ENCODE data around the gene SIX3.

SIX3 gene

GRCh38 chr2:44931198-44931780, 10.2 kb upstream of the SIX3 start:
- no peak for DNase-seq (ENCODE audit: low read depth in 1 of 2, low spot score in 1 of 2)
- Histone ChIP-seq H3K4me3 (replicated peaks; ENCODE audit: insufficient read depth, low read length) (no peak overlapping the region), H3K27me3 (ENCODE audit: insufficient read depth, poor library complexity, severe bottlenecking) (peaks cover 82% of the 10 kb centered on the region), H3K27ac (replicated peaks) (no peak overlapping the region)
- no peak for TF ChIP-seq SPI1 (IDR thresholded peaks at IDR 0.05; ENCODE audit: borderline replicate concordance, low read depth)

- H3K27me3 ChIP-seq (ENCODE audit: insufficient read depth, poor library complexity, severe bottlenecking) = peaks cover 85% of the 10 kb centered on the region
- no peak overlapping the region for H3K4me3 ChIP-seq (replicated peaks; ENCODE audit: insufficient read depth, low read length)
- no peak overlapping the region for H3K27ac ChIP-seq (replicated peaks)
- TF ChIP-seq POLR2AphosphoS5 (IDR thresholded peaks at IDR 0.05; ENCODE audit: low read depth) = no peak
- TF ChIP-seq SPI1 (IDR thresholded peaks at IDR 0.05; ENCODE audit: borderline replicate concordance, low read depth) = no peak
- no peak for TF ChIP-seq CTCF (IDR thresholded peaks at IDR 0.05; ENCODE audit: insufficient read depth, low read length)
- TF ChIP-seq, protein P1, sequence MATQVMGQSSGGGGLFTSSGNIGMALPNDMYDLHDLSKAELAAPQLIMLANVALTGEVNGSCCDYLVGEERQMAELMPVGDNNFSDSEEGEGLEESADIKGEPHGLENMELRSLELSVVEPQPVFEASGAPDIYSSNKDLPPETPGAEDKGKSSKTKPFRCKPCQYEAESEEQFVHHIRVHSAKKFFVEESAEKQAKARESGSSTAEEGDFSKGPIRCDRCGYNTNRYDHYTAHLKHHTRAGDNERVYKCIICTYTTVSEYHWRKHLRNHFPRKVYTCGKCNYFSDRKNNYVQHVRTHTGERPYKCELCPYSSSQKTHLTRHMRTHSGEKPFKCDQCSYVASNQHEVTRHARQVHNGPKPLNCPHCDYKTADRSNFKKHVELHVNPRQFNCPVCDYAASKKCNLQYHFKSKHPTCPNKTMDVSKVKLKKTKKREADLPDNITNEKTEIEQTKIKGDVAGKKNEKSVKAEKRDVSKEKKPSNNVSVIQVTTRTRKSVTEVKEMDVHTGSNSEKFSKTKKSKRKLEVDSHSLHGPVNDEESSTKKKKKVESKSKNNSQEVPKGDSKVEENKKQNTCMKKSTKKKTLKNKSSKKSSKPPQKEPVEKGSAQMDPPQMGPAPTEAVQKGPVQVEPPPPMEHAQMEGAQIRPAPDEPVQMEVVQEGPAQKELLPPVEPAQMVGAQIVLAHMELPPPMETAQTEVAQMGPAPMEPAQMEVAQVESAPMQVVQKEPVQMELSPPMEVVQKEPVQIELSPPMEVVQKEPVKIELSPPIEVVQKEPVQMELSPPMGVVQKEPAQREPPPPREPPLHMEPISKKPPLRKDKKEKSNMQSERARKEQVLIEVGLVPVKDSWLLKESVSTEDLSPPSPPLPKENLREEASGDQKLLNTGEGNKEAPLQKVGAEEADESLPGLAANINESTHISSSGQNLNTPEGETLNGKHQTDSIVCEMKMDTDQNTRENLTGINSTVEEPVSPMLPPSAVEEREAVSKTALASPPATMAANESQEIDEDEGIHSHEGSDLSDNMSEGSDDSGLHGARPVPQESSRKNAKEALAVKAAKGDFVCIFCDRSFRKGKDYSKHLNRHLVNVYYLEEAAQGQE (IDR thresholded peaks at IDR 0.05; ENCODE audit: insufficient replicate concordance, low read depth) = no peak
- TF ChIP-seq GABPA (IDR thresholded peaks at IDR 0.05; ENCODE audit: low read depth) = no peak
- no peak for DNase-seq (ENCODE audit: low read depth in 1 of 2, low spot score in 1 of 2)
Measured at GRCh38 chr2:44932079-44932478, 9.4 kb upstream of the SIX3 start.

GRCh38 chr2:44932564-44933392, 8.7 kb upstream of the SIX3 start:
- DNase-seq (ENCODE audit: low read depth in 1 of 2, low spot score in 1 of 2) = no peak
- Histone ChIP-seq H3K27me3 (ENCODE audit: insufficient read depth, poor library complexity, severe bottlenecking) (peaks cover 85% of the 10 kb centered on the region), H3K27ac (replicated peaks) (no peak overlapping the region), H3K4me3 (replicated peaks; ENCODE audit: insufficient read depth, low read length) (no peak overlapping the region)
- TF ChIP-seq, protein P1 (IDR thresholded peaks at IDR 0.05; ENCODE audit: insufficient replicate concordance, low read depth) = no peak
- TF ChIP-seq CTCF (IDR thresholded peaks at IDR 0.05; ENCODE audit: insufficient read depth, low read length) = no peak
- no peak for TF ChIP-seq POLR2AphosphoS5 (IDR thresholded peaks at IDR 0.05; ENCODE audit: low read depth)
- TF ChIP-seq GABPA (IDR thresholded peaks at IDR 0.05; ENCODE audit: low read depth) = no peak
- no peak for TF ChIP-seq SPI1 (IDR thresholded peaks at IDR 0.05; ENCODE audit: borderline replicate concordance, low read depth)

DNA sequence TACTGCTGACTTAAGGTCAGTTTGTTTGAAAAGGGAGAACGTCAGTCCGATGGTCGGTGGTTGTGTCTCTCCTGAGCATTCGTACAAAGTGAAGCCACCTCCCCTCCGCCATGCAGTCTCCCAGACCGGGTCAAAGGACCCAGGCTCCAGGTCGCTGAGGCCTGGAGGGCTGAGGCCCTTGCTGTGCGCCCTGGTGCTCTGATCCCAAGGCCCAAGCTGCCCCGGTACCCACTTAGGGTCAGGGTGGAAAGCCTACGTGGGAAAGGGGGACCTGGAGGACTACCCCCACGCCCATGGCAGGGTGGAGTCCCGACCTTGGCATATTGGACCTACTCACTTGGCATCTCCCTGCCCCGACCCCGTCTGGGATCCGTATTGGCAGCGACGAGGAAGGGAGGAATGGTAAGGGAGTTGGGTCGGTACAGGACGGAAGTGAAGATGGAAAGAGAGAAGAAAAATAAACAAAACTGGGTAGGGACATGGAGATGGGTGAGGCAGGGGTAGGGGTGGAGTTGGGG, 8.0 kb upstream of the SIX3 start:
- no peak for DNase-seq (ENCODE audit: low read depth in 1 of 2, low spot score in 1 of 2)
- Histone ChIP-seq H3K27ac (replicated peaks) (no peak overlapping the region), H3K27me3 (ENCODE audit: insufficient read depth, poor library complexity, severe bottlenecking) (peaks cover 84% of the 10 kb centered on the region), H3K4me3 (replicated peaks; ENCODE audit: insufficient read depth, low read length) (no peak overlapping the region)
- TF ChIP-seq SPI1 (IDR thresholded peaks at IDR 0.05; ENCODE audit: borderline replicate concordance, low read depth) (no peak), GABPA (IDR thresholded peaks at IDR 0.05; ENCODE audit: low read depth) (no peak), POLR2AphosphoS5 (IDR thresholded peaks at IDR 0.05; ENCODE audit: low read depth) (no peak), CTCF (IDR thresholded peaks at IDR 0.05; ENCODE audit: insufficient read depth, low read length) (no peak)
- TF ChIP-seq, protein P1 (IDR thresholded peaks at IDR 0.05; ENCODE audit: insufficient replicate concordance, low read depth) = no peak

Data from HL-60 (cell line).